C4-2B (cell line): ENCODE results near the gene PLA2G6.

Experiments
- ZFX ChIP-seq: fragments of 450-650 bp; IDR thresholded peaks from 2 replicates; pipeline ENCODE4 v1.6.1; 2017
- TF ChIP-seq, protein P1 (sequence below): fragments of 450-650 bp; conservative IDR thresholded peaks from 2 replicates; pipeline ENCODE4 v1.5.1; 2017; ENCODE audit warnings: mild to moderate bottlenecking

DNA sequence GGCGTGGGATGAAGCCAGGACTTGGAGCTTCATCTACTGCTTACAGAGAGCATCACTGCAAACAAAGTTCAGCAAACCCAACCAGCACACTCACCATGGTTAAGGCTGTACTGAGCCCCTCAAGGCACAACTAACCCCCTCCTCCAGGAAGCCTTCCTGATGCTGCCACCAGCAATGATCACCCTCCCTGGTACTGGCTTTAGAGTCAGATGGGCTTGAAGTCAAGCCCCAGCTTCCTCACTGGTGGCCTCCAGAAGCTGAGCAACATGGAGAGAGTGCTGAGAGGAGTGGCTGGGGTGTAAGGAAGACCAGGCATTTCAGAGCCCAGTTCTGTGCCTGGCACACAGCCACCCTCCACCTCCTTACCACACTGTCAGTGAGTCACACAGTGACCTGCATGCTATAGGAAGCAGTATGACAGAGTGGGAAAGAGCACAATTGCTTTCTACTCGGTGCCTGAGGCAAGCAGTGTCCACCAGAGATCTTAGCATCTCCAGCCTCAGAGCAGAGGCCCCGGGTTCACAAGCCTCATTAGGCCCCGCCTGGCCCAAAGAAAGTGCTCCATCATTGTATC lies 46.4 kb downstream of the PLA2G6 start:
- TF ChIP-seq, protein P1, sequence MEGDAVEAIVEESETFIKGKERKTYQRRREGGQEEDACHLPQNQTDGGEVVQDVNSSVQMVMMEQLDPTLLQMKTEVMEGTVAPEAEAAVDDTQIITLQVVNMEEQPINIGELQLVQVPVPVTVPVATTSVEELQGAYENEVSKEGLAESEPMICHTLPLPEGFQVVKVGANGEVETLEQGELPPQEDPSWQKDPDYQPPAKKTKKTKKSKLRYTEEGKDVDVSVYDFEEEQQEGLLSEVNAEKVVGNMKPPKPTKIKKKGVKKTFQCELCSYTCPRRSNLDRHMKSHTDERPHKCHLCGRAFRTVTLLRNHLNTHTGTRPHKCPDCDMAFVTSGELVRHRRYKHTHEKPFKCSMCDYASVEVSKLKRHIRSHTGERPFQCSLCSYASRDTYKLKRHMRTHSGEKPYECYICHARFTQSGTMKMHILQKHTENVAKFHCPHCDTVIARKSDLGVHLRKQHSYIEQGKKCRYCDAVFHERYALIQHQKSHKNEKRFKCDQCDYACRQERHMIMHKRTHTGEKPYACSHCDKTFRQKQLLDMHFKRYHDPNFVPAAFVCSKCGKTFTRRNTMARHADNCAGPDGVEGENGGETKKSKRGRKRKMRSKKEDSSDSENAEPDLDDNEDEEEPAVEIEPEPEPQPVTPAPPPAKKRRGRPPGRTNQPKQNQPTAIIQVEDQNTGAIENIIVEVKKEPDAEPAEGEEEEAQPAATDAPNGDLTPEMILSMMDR: no peak
- no peak for TF ChIP-seq ZFX
